Astrocyte (in vitro differentiated cells and primary cell): ENCODE data around the gene STAB2.

Source experiments
- CTCF ChIP-seq: IDR thresholded peaks from 2 replicates; pipeline ENCODE4 v1.5.1; 2011; ENCODE audit warnings: low read depth, mild to moderate bottlenecking, inconsistent platforms, low read length, moderate library complexity; ENCODE audit not compliant: insufficient read depth
- EZH2 ChIP-seq: IDR thresholded peaks from 2 replicates; pipeline ENCODE4 v1.6.1; 2012; ENCODE audit warnings: mild to moderate bottlenecking, low read length, inconsistent platforms; ENCODE audit not compliant: insufficient read depth

- TF ChIP-seq CTCF, result no peak
- TF ChIP-seq EZH2, result no peak
Observed at GRCh38 chr12:103637429-103637828, 50.4 kb downstream of the STAB2 start.
